Activated T-cell treated with anti-CD3 and anti-CD28 coated beads, Interleukin-2, amount 50 U/mL, for 4 hours (primary cell): ENCODE measurements around the gene ALDH1A2. TPM values are rescaled to one million over a fixed set of nuclear protein-coding genes. Genes with fewer than 3 reads are reported as not detected.

Experiments
- ATAC-seq, 2 donors: fragments of 200-7000 bp; cut with Tn5 transposase; one replicate each; pipeline ENCODE4 v1.10.0; 2021
- DNase-seq: peaks from one replicate; pipeline ENCODE4 v3.0.0-alpha.2; 2020
- H3K27me3 Mint-ChIP-seq: one replicate; pipeline ENCODE4 v1.8.0; 2021; ENCODE audit warnings: low read depth, mixed read lengths
- H3K36me3 Mint-ChIP-seq: one replicate; pipeline ENCODE4 v1.8.0; 2022; ENCODE audit warnings: mixed read lengths; ENCODE audit not compliant: insufficient read depth
- H3K4me1 Mint-ChIP-seq: one replicate; pipeline ENCODE4 v1.8.0; 2021; ENCODE audit warnings: low read depth, mixed read lengths
- H3K4me3 Mint-ChIP-seq: one replicate; pipeline ENCODE4 v1.8.0; 2021; ENCODE audit warnings: mild to moderate bottlenecking, moderate library complexity, mixed read lengths
- H3K9me3 Mint-ChIP-seq: one replicate; pipeline ENCODE4 v1.8.0; 2021; ENCODE audit warnings: mixed read lengths
- total RNA-seq, 3 donors: library from RNA; stranded (reverse); gene quantifications; one replicate each; pipeline ENCODE4 v1.2.1, GENCODE V29; 2021

ALDH1A2 gene
- total RNA-seq, 3 donors from 2014 or later: 0.38 to 2.3 (median 0.53) TPM

DNA sequence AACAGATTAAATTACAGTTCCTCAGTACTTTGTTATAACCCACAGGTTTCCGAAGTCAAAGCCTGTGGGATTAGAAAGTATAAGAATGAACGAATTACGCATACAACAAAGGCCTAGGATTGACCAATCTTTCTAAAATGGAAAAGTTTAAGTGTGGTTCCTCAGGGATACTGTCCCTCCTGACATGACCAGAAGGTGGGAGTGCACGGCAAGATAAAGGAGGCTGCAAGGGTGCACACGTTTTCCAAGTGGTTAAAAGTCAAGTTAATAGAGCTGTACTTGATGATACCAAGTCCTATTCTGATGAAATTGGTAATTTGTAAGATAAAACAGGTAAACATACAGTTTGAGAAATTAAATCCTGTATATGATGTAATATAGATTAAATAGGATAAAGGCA lies 96.2 kb downstream of the ALDH1A2 start:
- H3K36me3 Mint-ChIP-seq: no peaks in the 10 kb centered on the region
- ATAC-seq (no peak), DNase-seq (no peak)
- no peaks in the 10 kb centered on the region for H3K9me3 Mint-ChIP-seq
- H3K27me3 Mint-ChIP-seq: peaks cover 3% of the 10 kb centered on the region
- H3K4me3 Mint-ChIP-seq: no peak overlapping the region
- H3K4me1 Mint-ChIP-seq: no peaks in the 10 kb centered on the region

DNA sequence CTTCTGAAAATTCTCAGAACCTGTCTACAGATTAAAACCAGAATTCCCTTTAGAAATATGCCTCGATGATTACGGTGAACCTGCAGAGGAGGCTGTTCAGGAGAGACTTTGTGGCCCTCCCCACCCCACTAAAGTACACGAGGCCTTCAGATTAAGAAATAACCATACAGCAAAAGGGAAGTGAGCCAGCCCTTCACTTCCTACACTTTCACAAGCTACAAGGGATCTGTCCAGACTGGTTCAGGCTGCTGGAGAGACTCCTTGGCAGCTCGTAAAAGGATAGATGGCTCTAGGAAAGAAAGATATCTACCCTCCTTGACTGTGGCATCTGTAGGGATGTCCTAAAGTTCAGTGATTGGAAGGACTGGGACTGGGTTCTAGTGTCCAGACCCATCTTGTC lies 102.6 kb downstream of the ALDH1A2 start:
- Mint-ChIP-seq H3K27me3 (peaks cover 6% of the 10 kb centered on the region), H3K36me3 (no peaks in the 10 kb centered on the region), H3K9me3 (no peaks in the 10 kb centered on the region), H3K4me1 (no peaks in the 10 kb centered on the region), H3K4me3 (no peak overlapping the region)
- ATAC-seq: no peak
- no peak for DNase-seq

DNA sequence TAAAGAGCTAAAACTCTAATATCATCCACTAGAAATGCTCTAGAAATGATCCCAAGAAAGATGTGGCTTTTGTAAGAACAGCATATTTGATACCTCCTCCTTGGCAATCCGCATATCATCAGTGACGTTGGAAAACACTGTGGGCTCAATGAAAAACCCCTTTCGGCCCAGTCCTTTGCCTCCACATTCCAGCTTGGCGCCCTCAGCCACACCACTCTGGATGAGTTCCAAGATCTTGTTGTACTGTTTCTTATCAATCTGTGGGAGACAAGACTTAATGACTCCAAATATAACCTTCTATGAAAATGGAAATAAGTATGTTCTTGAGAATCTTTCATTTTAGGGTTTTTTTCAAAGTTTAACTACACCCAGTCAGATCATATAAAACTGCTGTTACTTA lies 103.6 kb downstream of the ALDH1A2 start:
- H3K4me1 Mint-ChIP-seq: no peaks in the 10 kb centered on the region
- no peak for DNase-seq
- no peak overlapping the region for H3K4me3 Mint-ChIP-seq
- H3K36me3 Mint-ChIP-seq: no peaks in the 10 kb centered on the region
- peaks cover 9% of the 10 kb centered on the region for H3K27me3 Mint-ChIP-seq
- no peaks in the 10 kb centered on the region for H3K9me3 Mint-ChIP-seq
- no peak for ATAC-seq

DNA sequence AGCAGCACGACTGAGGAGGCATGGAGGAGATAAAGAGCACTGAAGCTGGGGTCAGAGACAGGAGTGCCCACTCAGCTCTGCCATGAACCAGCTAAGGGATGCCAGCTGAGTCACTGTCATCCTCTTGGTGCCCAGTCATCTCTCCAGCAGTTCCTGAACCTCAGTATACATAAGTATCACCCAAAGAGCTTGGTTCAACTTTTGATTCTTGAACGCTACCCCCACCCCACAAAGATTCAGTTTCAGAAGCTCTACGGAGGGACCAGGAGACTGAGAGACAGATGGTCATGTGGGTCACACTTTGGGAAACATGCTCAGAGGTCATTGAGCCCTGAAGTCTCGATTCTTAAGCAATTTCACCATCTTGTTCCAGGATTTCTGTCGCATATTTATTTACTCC lies 108.4 kb downstream of the ALDH1A2 start:
- Mint-ChIP-seq H3K4me1 (no peaks in the 10 kb centered on the region), H3K9me3 (no peaks in the 10 kb centered on the region), H3K27me3 (peaks cover 18% of the 10 kb centered on the region), H3K36me3 (no peaks in the 10 kb centered on the region), H3K4me3 (no peak overlapping the region)
- DNase-seq (no peak), ATAC-seq (no peak)

DNA sequence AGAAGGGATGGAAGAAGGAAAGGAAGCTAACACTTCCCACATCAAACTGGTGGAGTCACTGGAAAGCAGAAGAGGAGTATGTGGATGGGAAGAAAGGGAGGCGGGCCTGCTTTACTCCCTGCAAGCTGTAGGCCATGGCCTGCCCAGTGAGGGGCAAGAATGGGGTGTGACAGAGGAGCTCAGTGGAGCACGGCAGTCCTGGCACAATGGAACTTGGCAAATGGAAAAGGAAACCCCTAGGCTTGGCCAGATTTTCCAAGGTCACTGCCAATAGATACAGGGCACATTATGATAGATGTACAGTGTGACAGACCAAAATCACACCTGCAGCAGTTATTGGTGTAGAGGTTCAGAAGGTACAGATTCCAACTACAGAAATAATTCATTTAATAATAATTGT lies 111.6 kb downstream of the ALDH1A2 start:
- Mint-ChIP-seq H3K4me1 (no peaks in the 10 kb centered on the region), H3K9me3 (no peaks in the 10 kb centered on the region), H3K27me3 (peaks cover 14% of the 10 kb centered on the region), H3K36me3 (no peaks in the 10 kb centered on the region), H3K4me3 (no peak overlapping the region)
- no peak for ATAC-seq
- DNase-seq: no peak

DNA sequence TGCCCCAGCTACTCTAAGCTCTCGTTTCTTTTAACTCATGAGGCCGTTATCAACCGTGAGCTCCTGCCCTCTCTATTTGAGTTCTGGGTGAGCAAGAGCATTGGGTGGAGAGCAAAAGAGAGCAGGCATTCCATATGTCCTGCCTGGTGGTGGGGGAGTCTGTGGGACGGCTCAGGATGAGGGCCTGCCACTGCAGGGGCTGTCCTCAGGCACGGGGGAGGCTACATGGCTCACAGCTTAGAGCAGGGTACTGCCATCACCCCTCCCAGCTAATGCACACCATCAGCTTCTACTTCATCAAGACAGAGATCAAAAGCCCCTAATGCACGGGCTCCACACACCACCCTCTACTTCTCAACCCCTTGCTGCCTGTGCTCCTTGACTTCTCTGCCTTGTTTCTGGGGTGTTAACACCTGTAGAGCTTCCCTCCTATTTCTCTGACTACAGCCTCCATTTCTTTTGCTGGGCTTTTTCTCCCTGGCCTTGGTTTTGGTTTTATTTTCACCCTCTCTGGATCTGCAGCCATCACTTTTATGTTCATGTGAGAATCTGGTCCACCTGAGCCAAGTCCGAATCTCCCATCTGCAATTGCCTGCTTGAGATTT lies 114.1 kb downstream of the ALDH1A2 start:
- no peaks in the 10 kb centered on the region for H3K9me3 Mint-ChIP-seq
- no peak overlapping the region for H3K4me3 Mint-ChIP-seq
- ATAC-seq (no peak), DNase-seq (no peak)
- peaks cover 9% of the 10 kb centered on the region for H3K27me3 Mint-ChIP-seq
- no peaks in the 10 kb centered on the region for H3K36me3 Mint-ChIP-seq
- no peaks in the 10 kb centered on the region for H3K4me1 Mint-ChIP-seq

DNA sequence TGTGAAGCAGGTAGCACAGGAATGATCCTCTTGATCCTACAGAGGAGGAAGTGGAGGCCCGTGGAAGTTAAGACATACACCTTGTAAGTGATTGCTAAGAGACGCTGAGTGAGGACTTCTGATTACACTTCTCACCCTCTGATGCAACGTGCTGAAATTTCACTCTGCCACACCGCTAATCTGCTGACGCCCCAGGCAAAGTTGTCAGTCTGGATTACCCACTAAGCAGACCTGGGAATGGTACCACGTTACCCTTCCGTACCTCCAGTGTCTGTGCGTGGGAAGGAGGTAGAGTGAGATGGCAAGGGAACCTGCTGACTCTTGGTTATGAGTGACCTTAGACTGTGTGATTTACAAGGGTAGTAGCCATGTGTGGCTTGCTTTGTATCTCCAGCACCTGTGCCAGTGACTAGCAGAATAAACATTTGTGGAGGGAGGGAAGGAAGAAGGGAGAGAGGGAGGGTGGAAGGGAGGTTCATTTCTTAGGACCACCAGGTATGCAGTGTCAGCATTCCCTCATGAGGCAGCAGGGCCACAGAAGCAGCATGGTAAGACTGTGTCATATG lies 115.0 kb downstream of the ALDH1A2 start:
- ATAC-seq: no peak
- no peaks in the 10 kb centered on the region for H3K36me3 Mint-ChIP-seq
- no peaks in the 10 kb centered on the region for H3K4me1 Mint-ChIP-seq
- H3K4me3 Mint-ChIP-seq: no peak overlapping the region
- no peaks in the 10 kb centered on the region for H3K9me3 Mint-ChIP-seq
- no peak for DNase-seq
- H3K27me3 Mint-ChIP-seq: peaks cover 7% of the 10 kb centered on the region

DNA sequence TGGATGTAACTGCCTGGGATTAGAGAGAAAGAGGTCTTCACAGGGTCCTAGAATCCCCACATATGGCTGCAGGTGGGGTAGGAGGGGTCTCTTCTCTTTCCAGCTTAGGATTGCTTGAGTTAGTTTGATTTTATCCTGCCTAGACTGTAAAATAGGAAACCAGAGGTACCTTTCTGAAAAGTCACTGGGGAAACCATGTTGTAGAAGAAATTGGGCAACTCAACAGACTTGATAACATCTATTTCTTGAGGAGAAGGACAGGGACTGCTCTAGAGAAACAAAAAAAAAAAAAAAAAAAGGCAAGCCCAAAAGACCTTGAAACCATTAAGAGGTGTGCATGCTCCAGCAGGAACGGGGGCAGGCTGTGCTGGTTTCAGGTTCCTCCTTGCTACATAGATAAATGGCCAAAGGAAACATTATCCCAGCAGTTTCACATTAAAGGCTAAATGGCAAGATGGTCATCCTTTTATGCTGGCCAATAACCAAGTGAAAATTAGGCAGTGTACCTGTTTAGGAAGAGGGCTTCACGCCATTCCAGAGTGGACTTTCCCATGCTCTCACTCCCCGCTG lies 116.1 kb downstream of the ALDH1A2 start:
- Mint-ChIP-seq H3K4me3 (no peak overlapping the region), H3K27me3 (peaks cover 7% of the 10 kb centered on the region), H3K9me3 (no peaks in the 10 kb centered on the region), H3K4me1 (no peaks in the 10 kb centered on the region), H3K36me3 (no peaks in the 10 kb centered on the region)
- ATAC-seq (no peak), DNase-seq (no peak)

DNA sequence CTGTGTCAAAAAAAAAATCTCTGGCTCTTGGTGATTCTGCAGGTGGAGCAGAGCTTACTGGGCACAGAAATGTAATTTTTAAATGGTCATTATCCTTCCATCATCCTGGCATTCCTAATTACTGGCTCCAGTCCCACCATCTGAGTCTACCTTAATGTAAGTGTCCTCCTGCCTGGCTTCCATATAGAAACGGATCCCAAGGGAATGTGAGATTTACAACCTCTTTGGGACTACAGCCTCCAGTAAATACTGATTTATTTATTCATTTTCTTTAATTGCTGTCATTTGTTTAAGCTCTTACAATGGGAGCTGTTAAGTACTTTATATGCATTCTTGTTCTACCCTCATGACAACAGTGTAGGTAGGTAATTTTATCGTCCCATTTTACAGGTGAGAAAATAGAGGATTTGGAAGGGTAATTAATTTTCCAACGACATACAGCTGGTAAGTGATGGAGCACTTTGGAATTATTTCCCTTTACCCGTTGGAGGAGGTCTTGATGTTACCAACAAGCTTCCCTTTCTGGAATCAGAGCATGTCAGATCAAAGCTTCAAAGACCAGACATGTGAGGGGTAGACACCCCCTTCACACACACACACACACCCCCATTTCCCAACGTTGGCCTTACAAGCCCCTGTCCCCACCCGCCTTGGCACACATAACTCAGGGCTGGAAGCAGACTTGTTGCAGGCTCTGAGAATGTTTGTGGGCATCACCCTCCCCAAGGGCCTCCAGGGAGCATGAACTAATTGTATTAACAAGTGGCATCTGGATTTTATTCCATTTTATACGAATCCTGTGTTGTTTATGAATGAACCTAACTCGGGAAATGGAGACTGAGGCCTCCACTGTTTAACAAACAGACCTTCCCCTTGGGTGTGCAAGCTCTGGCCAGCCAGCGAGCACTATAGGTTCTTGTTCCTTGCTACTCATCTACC lies 116.9 kb downstream of the ALDH1A2 start:
- Mint-ChIP-seq H3K4me3 (no peak overlapping the region), H3K36me3 (no peaks in the 10 kb centered on the region), H3K27me3 (peaks cover 7% of the 10 kb centered on the region), H3K4me1 (no peaks in the 10 kb centered on the region), H3K9me3 (no peaks in the 10 kb centered on the region)
- DNase-seq (no peak), ATAC-seq (no peak)

DNA sequence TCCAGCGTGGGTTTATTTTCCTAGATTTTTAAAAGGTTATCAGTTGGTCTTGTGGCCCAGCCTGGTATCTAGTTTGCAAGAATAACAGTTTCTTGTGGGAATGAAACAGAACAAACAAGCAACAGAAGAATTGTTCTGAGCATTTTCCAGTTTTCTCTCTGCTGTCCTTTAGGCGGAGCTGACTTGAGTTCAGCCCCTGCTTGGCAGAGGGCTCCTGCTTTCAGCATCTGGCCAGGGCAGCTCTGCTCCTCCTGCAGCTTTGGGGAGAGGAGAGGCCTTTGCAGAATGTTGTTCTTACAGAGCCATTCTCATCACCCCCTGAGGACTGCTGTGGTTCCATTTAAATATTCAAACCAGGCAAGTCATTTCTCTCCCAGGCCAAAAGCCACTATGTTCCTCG lies 117.7 kb downstream of the ALDH1A2 start:
- Mint-ChIP-seq H3K4me3 (no peak overlapping the region), H3K4me1 (no peaks in the 10 kb centered on the region), H3K9me3 (no peaks in the 10 kb centered on the region), H3K27me3 (peaks cover 9% of the 10 kb centered on the region), H3K36me3 (no peaks in the 10 kb centered on the region)
- ATAC-seq: no peak
- no peak for DNase-seq

DNA sequence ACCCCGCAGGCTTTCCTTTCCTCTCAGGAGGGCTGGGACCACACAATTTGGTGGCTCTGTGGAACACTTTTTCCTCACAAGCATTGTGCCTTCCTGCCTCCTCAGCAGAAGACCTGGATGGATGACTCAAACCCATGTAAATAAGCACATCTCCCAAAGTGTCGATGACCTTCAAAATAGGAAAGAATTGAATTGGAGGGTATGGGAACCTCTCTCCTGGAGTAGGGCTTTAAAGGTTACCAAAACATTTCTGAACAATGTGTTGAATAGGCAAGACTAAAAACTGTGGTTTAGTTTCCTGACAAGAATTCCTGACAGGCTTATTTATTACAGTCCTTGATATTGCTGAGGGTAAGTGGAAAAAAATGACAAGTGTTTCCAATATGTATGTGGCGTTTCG lies 118.2 kb downstream of the ALDH1A2 start:
- Mint-ChIP-seq H3K27me3 (peaks cover 12% of the 10 kb centered on the region), H3K4me1 (no peaks in the 10 kb centered on the region), H3K9me3 (no peaks in the 10 kb centered on the region), H3K4me3 (no peak overlapping the region), H3K36me3 (no peaks in the 10 kb centered on the region)
- ATAC-seq (no peak), DNase-seq (no peak)

DNA sequence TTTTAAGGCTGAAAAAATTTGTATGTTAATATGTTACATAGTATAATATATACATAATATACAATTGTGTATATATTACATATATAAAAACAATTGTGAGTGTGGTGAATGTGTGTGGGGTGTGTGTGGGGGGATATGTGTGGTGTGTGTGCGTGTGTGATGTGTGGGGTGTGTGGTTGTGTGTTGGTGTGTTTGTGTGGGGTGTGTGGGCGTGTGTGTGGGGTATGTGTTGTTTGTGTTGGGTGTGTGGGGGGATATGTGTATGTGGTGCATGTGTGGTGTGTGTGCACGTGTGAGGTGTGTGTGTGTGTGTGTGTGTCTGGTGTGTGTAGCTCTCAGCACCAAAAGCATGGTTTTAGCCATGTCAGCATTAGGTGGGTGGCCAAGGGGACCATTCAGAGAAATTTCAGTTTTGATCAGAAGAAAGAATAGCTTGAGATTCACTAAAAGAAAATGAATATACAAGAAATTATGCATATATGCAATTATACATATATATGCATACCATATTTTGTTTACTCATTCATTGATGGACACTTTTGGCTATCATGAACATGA lies 118.9 kb downstream of the ALDH1A2 start:
- Mint-ChIP-seq H3K4me3 (no peak overlapping the region), H3K4me1 (no peaks in the 10 kb centered on the region), H3K27me3 (peaks cover 19% of the 10 kb centered on the region), H3K9me3 (no peaks in the 10 kb centered on the region), H3K36me3 (no peaks in the 10 kb centered on the region)
- DNase-seq (no peak), ATAC-seq (no peak)

DNA sequence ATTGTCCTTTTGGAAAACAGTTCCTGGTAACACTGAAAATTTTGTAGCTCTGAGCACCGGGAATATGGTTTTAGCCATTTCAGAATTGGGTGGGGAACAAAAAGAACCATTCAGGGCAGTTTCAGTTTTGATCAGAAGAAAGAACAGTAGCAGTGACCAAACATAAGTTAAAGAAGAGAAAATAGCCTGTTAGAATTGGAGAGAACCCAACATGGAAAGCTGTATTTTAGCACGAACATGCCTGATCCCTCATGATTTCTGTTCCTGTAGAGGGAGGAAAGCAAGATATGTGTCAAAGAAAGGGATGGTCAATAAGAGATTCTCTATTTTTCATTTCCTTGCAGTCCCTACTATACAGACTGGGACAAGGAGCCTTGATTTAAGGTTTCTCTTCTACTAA lies 119.9 kb downstream of the ALDH1A2 start:
- DNase-seq: no peak
- Mint-ChIP-seq H3K4me3 (no peak overlapping the region), H3K27me3 (peaks cover 22% of the 10 kb centered on the region), H3K36me3 (no peaks in the 10 kb centered on the region), H3K4me1 (no peaks in the 10 kb centered on the region), H3K9me3 (no peaks in the 10 kb centered on the region)
- no peak for ATAC-seq

DNA sequence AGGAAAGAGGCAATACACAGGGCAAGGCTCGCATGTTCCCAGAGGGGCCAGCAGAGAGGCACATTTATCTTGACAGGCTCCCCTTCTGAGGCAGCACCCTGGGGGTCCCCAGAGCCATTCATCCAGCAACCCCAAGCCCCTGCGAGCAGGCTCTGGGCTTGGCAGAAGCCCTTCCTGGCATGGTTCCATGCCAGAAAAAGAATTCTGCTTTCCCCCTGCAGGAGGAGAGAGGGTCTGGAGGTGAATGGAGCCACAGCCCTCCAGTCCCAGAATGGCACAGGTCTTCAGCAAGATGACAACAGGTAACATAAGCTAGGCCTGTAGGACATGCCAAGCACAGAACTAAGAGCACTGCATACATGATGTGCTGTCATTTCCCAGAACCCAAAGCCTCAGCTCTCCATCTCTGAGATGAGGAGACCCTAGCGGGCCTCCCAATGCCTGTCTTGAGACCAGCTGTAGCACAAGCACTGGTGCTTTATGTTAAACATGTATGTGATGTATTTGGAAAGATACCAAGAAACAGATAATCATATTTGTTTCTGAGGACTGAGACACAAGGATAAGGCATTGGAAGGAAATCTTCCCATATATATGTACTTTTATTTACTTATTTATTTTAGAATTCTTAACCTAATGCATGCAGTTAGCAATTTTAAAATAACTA lies 121.6 kb downstream of the ALDH1A2 start:
- Mint-ChIP-seq H3K36me3 (no peaks in the 10 kb centered on the region), H3K4me1 (no peaks in the 10 kb centered on the region), H3K27me3 (peaks cover 32% of the 10 kb centered on the region), H3K9me3 (no peaks in the 10 kb centered on the region), H3K4me3 (no peak overlapping the region)
- no peak for ATAC-seq
- DNase-seq: no peak
